BE2C (cell line): Measurements from ENCODE around the gene LIPM.

Experiments used
- DNase-seq: peaks from one replicate; pipeline ENCODE4 v3.0.0-alpha.2; 2020
- H3K27me3 ChIP-seq: fragments of 250-450 bp; sonication (Bioruptor Pico); 2 replicates; pipeline ENCODE4 v1.5.1; 2020; ENCODE audit warnings: mild to moderate bottlenecking
- H3K36me3 ChIP-seq: fragments of 250-450 bp; sonication (Bioruptor Pico); 2 replicates; pipeline ENCODE4 v1.5.1; 2020; ENCODE audit warnings: mild to moderate bottlenecking
- H3K4me1 ChIP-seq: fragments of 250-450 bp; sonication (Bioruptor Pico); 2 replicates; pipeline ENCODE4 v1.5.1; 2020
- H3K4me3 ChIP-seq: 2 replicates; pipeline ENCODE4 v1.5.1; 2011; ENCODE audit warnings: low read depth, low read length
- H3K9me3 ChIP-seq: fragments of 250-450 bp; sonication (Bioruptor Pico); 2 replicates; pipeline ENCODE4 v1.5.1; 2020
- CTCF ChIP-seq: IDR thresholded peaks from 2 replicates; pipeline ENCODE4 v1.5.1; 2012; ENCODE audit warnings: mild to moderate bottlenecking, low read depth, low read length

LIPM gene

GRCh38 chr10:88805361-88805760 is 2.8 kb downstream of the LIPM start:
- H3K4me1 ChIP-seq, result peaks cover 3% of the 10 kb centered on the region; the same call in 1 of the 2 replicates
- no peak for TF ChIP-seq CTCF
- no peak overlapping the region for H3K4me3 ChIP-seq
- DNase-seq, result no peak
- H3K27me3 ChIP-seq, result no peaks in the 10 kb centered on the region
- no peaks in the 10 kb centered on the region for H3K36me3 ChIP-seq
- no peaks in the 10 kb centered on the region for H3K9me3 ChIP-seq

- TF ChIP-seq CTCF, result no peak
- Histone ChIP-seq H3K27me3 (no peaks in the 10 kb centered on the region), H3K4me3 (no peak overlapping the region), H3K36me3 (no peaks in the 10 kb centered on the region), H3K9me3 (no peaks in the 10 kb centered on the region), H3K4me1 (no peaks in the 10 kb centered on the region)
- no peak for DNase-seq
These were observed 3.4 kb downstream of the LIPM start for GRCh38 chr10:88805924-88806323.

GRCh38 chr10:88809621-88810020 is 7.1 kb downstream of the LIPM start:
- Histone ChIP-seq H3K27me3 (no peaks in the 10 kb centered on the region), H3K4me1 (0 out of 2 replicates have a peak, but pooled peaks cover 3% of the 10 kb centered on the region)

GRCh38 chr10:88810196-88810961 is 7.8 kb downstream of the LIPM start:
- no peaks in the 10 kb centered on the region for H3K27me3 ChIP-seq
- peak; percentile 24 for DNase-seq

More at GRCh38 chr10:88809621-88810020, 7.1 kb downstream of the LIPM start:
- no peak overlapping the region for H3K4me3 ChIP-seq
- H3K9me3 ChIP-seq, result no peaks in the 10 kb centered on the region
- DNase-seq, result no peak
- no peaks in the 10 kb centered on the region for H3K36me3 ChIP-seq
- no peak for TF ChIP-seq CTCF

GRCh38 chr10:88813200-88813599 is 10.7 kb downstream of the LIPM start:
- no peak overlapping the region for H3K4me3 ChIP-seq
- no peak for DNase-seq
- 0 out of 2 replicates have a peak, but pooled peaks cover 3% of the 10 kb centered on the region for H3K4me1 ChIP-seq
- no peaks in the 10 kb centered on the region for H3K27me3 ChIP-seq
- H3K9me3 ChIP-seq, result no peaks in the 10 kb centered on the region
- TF ChIP-seq CTCF, result no peak
- H3K36me3 ChIP-seq, result no peaks in the 10 kb centered on the region

More at GRCh38 chr10:88810196-88810961, 7.8 kb downstream of the LIPM start:
- Histone ChIP-seq H3K4me3 (no peak overlapping the region), H3K4me1 (0 out of 2 replicates have a peak, but pooled peaks cover 3% of the 10 kb centered on the region), H3K9me3 (no peaks in the 10 kb centered on the region), H3K36me3 (no peaks in the 10 kb centered on the region)
- TF ChIP-seq CTCF, result peak; percentile 83

GRCh38 chr10:88819290-88819689 is 16.8 kb downstream of the LIPM start:
- Histone ChIP-seq H3K36me3 (no peaks in the 10 kb centered on the region), H3K27me3 (no peaks in the 10 kb centered on the region), H3K4me3 (no peak overlapping the region), H3K4me1 (no peaks in the 10 kb centered on the region), H3K9me3 (no peaks in the 10 kb centered on the region)
- no peak for TF ChIP-seq CTCF
- DNase-seq, result no peak
